ENCODE measurements around the gene SEC11A.

The SEC11A gene

DNA sequence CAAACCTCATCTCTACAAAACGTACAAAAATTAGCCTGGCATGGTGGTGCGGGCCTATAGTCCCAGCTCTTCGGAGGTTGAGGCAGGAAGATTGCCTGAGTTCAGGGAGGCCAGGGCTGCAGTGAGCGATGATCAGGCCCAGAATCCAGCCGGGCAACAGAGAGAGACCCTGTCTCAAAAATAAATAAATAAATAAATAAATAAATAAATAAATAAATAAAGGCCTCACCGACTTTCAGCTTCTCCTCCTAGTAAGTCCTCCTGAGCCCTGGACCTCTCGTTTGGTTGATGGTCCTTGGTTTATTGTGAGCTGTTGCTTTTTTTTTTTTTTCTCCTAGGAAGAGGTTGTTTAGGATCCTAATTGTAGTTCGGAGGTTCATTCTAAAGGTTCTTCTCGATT, 86.9 kb downstream of the SEC11A start:
- peaks cover 6% of the 10 kb centered on the region for H3K4me1 ChIP-seq (ENCODE audit: insufficient read depth, low read length)
- no peaks in the 10 kb centered on the region for H3K9me3 ChIP-seq (ENCODE audit: control insufficient read depth, insufficient read depth, low read length)
- H3K36me3 ChIP-seq (ENCODE audit: insufficient read depth, low read length): no peaks in the 10 kb centered on the region
- no peak overlapping the region for H3K9ac ChIP-seq (ENCODE audit: low read depth, low read length)

DNA sequence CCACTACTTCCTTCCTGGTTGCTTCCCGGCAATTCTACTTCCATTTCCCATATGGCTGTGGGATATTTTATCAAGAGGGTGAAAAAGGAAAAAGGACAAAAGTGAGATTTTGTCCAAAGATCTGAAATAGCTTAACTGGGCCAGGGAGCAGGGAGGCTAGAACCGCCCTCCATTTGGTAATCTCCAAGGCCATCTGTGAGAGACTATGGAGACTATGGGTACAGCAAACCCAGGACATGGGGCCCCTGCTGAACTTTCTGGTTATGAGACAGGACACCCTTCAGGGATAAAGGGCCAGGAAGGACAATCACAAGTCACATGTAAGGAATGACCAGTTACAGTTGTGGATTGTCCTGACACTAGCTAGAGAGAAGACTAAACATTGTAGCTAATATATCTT, 90.8 kb downstream of the SEC11A start:
- H3K4me1 ChIP-seq (ENCODE audit: insufficient read depth, low read length): no peaks in the 10 kb centered on the region
- peaks cover 26% of the 10 kb centered on the region for H3K9me3 ChIP-seq (ENCODE audit: control insufficient read depth, insufficient read depth, low read length)
- peaks cover 28% of the 10 kb centered on the region for H3K36me3 ChIP-seq (ENCODE audit: insufficient read depth, low read length)
- H3K9ac ChIP-seq (ENCODE audit: low read depth, low read length): no peak overlapping the region

DNA sequence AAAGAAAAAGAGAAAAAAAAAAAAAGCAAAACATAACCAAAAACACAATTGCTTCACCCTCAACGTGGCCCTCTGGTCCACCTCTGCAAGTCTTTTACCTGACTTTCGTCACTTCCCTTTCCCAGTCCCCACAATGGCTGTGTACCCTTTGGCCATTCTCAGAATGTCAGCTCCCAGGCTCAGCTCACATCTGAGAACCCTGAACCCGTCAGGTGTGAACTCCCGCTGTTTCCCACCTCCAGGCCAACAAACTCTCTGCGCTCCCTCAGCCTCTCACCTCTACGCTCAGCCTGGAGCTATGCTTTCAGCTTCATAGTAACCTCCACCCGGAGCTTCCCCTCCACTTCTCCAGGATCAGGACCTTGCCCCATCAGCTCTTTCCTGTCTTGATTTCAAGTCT, 91.6 kb downstream of the SEC11A start:
- Histone ChIP-seq H3K4me1 (ENCODE audit: insufficient read depth, low read length) (no peaks in the 10 kb centered on the region), H3K36me3 (ENCODE audit: insufficient read depth, low read length) (peaks cover 35% of the 10 kb centered on the region), H3K9ac (ENCODE audit: low read depth, low read length) (no peak overlapping the region), H3K9me3 (ENCODE audit: control insufficient read depth, insufficient read depth, low read length) (peaks cover 33% of the 10 kb centered on the region)

DNA sequence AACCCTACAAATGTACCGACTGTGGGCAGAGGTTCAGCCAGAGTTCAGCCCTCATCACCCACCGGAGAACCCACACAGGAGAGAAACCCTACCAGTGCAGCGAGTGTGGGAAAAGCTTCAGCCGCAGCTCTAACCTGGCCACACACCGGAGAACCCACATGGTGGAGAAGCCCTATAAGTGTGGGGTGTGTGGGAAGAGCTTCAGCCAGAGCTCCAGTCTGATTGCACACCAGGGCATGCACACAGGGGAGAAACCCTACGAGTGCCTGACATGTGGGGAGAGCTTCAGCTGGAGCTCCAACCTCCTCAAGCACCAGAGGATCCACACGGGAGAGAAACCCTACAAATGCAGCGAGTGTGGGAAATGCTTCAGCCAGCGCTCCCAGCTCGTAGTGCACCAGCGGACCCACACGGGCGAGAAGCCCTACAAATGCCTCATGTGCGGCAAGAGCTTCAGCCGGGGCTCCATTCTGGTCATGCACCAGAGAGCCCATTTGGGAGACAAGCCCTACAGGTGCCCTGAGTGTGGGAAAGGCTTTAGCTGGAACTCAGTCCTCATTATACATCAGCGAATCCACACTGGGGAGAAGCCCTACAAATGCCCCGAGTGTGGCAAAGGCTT, 94.5 kb downstream of the SEC11A start:
- Histone ChIP-seq H3K36me3 (ENCODE audit: insufficient read depth, low read length) (peaks cover 38% of the 10 kb centered on the region), H3K4me1 (ENCODE audit: insufficient read depth, low read length) (no peaks in the 10 kb centered on the region), H3K9ac (ENCODE audit: low read depth, low read length) (no peak overlapping the region), H3K9me3 (ENCODE audit: control insufficient read depth, insufficient read depth, low read length) (peaks cover 34% of the 10 kb centered on the region)

DNA sequence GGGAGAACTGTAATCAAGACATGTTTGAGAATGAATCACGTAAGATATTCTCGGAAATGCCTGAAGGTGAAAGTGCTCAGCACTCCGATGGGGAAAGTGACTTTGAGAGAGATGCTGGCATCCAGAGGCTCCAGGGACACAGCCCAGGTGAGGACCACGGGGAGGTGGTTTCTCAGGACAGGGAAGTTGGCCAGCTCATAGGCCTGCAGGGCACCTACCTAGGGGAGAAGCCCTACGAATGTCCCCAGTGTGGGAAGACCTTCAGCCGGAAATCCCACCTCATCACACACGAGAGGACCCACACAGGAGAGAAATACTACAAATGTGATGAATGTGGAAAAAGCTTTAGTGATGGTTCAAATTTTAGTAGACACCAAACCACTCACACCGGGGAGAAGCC, 95.3 kb downstream of the SEC11A start:
- H3K4me1 ChIP-seq (ENCODE audit: insufficient read depth, low read length): no peaks in the 10 kb centered on the region; the same call in 1 of the 2 replicates
- peaks cover 38% of the 10 kb centered on the region for H3K36me3 ChIP-seq (ENCODE audit: insufficient read depth, low read length)
- no peak overlapping the region for H3K9ac ChIP-seq (ENCODE audit: low read depth, low read length)
- peaks cover 34% of the 10 kb centered on the region for H3K9me3 ChIP-seq (ENCODE audit: control insufficient read depth, insufficient read depth, low read length)

Data from ES-I3 (cell line).